ENCODE results near the gene BANK1.

Gene BANK1

GRCh38 chr4:102114118-102114630 is 323.6 kb downstream of the BANK1 start:
- H2BK120ac ChIP-seq (ENCODE audit: low read depth, low read length) = no peak overlapping the region
- no peaks in the 10 kb centered on the region for H3K36me3 ChIP-seq (ENCODE audit: control insufficient read depth in 1 of 2, insufficient read depth in 2 of 2, low read depth in 1 of 2, low read length in 2 of 2)
- WGBS = 84% methylated on average over 3 of the region's 3 CpGs

GRCh38 chr4:102116121-102116520 is 325.6 kb downstream of the BANK1 start:
- no peak overlapping the region for H2BK12ac ChIP-seq (ENCODE audit: low read length in 2 of 2)
- WGBS = 100% methylated on average over 2 of the region's 3 CpGs
- H3K36me3 ChIP-seq (ENCODE audit: control insufficient read depth in 1 of 2, insufficient read depth in 2 of 2, low read depth in 1 of 2, low read length in 2 of 2) = no peaks in the 10 kb centered on the region
- H3K27ac ChIP-seq (ENCODE audit: low read length, poor library complexity, severe bottlenecking) = no peak overlapping the region
- no peak overlapping the region for H3K23ac ChIP-seq (ENCODE audit: low read length in 2 of 2)
- H2BK5ac ChIP-seq (ENCODE audit: low read depth, low read length, poor library complexity, severe bottlenecking) = no peak overlapping the region
- H3K9me3 ChIP-seq (ENCODE audit: control insufficient read depth, low read length) = peaks cover 14% of the 10 kb centered on the region
- H4K8ac ChIP-seq (ENCODE audit: low read length) = no peak overlapping the region
- no peak overlapping the region for H3K14ac ChIP-seq (ENCODE audit: low read length in 2 of 2)
- H3K9ac ChIP-seq (ENCODE audit: low read length) = no peak overlapping the region
- no peak overlapping the region for H2BK120ac ChIP-seq (ENCODE audit: low read depth, low read length)
- no peak overlapping the region for H2AK5ac ChIP-seq (ENCODE audit: low read length, severe bottlenecking)
- H3K4me3 ChIP-seq (ENCODE audit: insufficient read depth in 1 of 2, low read depth in 1 of 2, low read length in 2 of 2) = no peak overlapping the region
- no peak overlapping the region for H2AFZ ChIP-seq (ENCODE audit: low read depth, low read length)
- no peaks in the 10 kb centered on the region for H3K79me1 ChIP-seq (replicated peaks; ENCODE audit: low read length, poor library complexity, severe bottlenecking)
- H3K4me2 ChIP-seq (ENCODE audit: low read length, poor library complexity, severe bottlenecking) = no peak overlapping the region
- H3K27me3 ChIP-seq (ENCODE audit: control insufficient read depth in 1 of 2, insufficient read depth in 1 of 2, low read length in 2 of 2) = no peaks in the 10 kb centered on the region
- H3K18ac ChIP-seq (ENCODE audit: low read depth in 1 of 2, low read length in 2 of 2) = no peak overlapping the region
- no peaks in the 10 kb centered on the region for H3K4me1 ChIP-seq (ENCODE audit: control insufficient read depth, insufficient read depth, low read depth, low read length)
- DNase-seq = no peak
- H3K4ac ChIP-seq (ENCODE audit: low read depth in 1 of 2, low read length in 2 of 2) = no peak overlapping the region
- no peak overlapping the region for H2BK15ac ChIP-seq (ENCODE audit: low read depth, poor library complexity, severe bottlenecking)
- H4K91ac ChIP-seq (ENCODE audit: low read length) = no peak overlapping the region

More at GRCh38 chr4:102114118-102114630, 323.6 kb downstream of the BANK1 start:
- peaks cover 7% of the 10 kb centered on the region for H3K9me3 ChIP-seq (ENCODE audit: control insufficient read depth, low read length)
- H3K4me3 ChIP-seq (ENCODE audit: insufficient read depth in 1 of 2, low read depth in 1 of 2, low read length in 2 of 2) = no peak overlapping the region
- H2BK15ac ChIP-seq (ENCODE audit: low read depth, poor library complexity, severe bottlenecking) = no peak overlapping the region
- no peak overlapping the region for H4K91ac ChIP-seq (ENCODE audit: low read length)
- H3K18ac ChIP-seq (ENCODE audit: low read depth in 1 of 2, low read length in 2 of 2) = no peak overlapping the region
- H3K27ac ChIP-seq (ENCODE audit: low read length, poor library complexity, severe bottlenecking) = no peak overlapping the region
- H4K8ac ChIP-seq (ENCODE audit: low read length) = no peak overlapping the region
- H3K14ac ChIP-seq (ENCODE audit: low read length in 2 of 2) = no peak overlapping the region
- no peak overlapping the region for H2BK5ac ChIP-seq (ENCODE audit: low read depth, low read length, poor library complexity, severe bottlenecking)
- no peaks in the 10 kb centered on the region for H3K79me1 ChIP-seq (replicated peaks; ENCODE audit: low read length, poor library complexity, severe bottlenecking)
- H3K4me2 ChIP-seq (ENCODE audit: low read length, poor library complexity, severe bottlenecking) = no peak overlapping the region
- no peak overlapping the region for H3K4ac ChIP-seq (ENCODE audit: low read depth in 1 of 2, low read length in 2 of 2)
- no peak for DNase-seq
- no peaks in the 10 kb centered on the region for H3K27me3 ChIP-seq (ENCODE audit: control insufficient read depth in 1 of 2, insufficient read depth in 1 of 2, low read length in 2 of 2)
- no peak overlapping the region for H2AFZ ChIP-seq (ENCODE audit: low read depth, low read length)
- H2AK5ac ChIP-seq (ENCODE audit: low read length, severe bottlenecking) = no peak overlapping the region
- H3K9ac ChIP-seq (ENCODE audit: low read length) = no peak overlapping the region
- H3K4me1 ChIP-seq (ENCODE audit: control insufficient read depth, insufficient read depth, low read depth, low read length) = no peaks in the 10 kb centered on the region
- H3K23ac ChIP-seq (ENCODE audit: low read length in 2 of 2) = no peak overlapping the region
- H2BK12ac ChIP-seq (ENCODE audit: low read length in 2 of 2) = no peak overlapping the region

- H2BK12ac ChIP-seq (ENCODE audit: low read length in 2 of 2) = no peak overlapping the region
- no peak overlapping the region for H3K14ac ChIP-seq (ENCODE audit: low read length in 2 of 2)
- H3K9ac ChIP-seq (ENCODE audit: low read length) = no peak overlapping the region
- H3K4me3 ChIP-seq (ENCODE audit: insufficient read depth in 1 of 2, low read depth in 1 of 2, low read length in 2 of 2) = no peak overlapping the region
- no peak overlapping the region for H3K23ac ChIP-seq (ENCODE audit: low read length in 2 of 2)
- no peak overlapping the region for H2BK15ac ChIP-seq (ENCODE audit: low read depth, poor library complexity, severe bottlenecking)
- no peak overlapping the region for H3K27ac ChIP-seq (ENCODE audit: low read length, poor library complexity, severe bottlenecking)
- no peak overlapping the region for H4K91ac ChIP-seq (ENCODE audit: low read length)
- H3K36me3 ChIP-seq (ENCODE audit: control insufficient read depth in 1 of 2, insufficient read depth in 2 of 2, low read depth in 1 of 2, low read length in 2 of 2) = no peaks in the 10 kb centered on the region
- DNase-seq = no peak
- H3K4me2 ChIP-seq (ENCODE audit: low read length, poor library complexity, severe bottlenecking) = no peak overlapping the region
- H3K79me1 ChIP-seq (replicated peaks; ENCODE audit: low read length, poor library complexity, severe bottlenecking) = no peaks in the 10 kb centered on the region
- H2AFZ ChIP-seq (ENCODE audit: low read depth, low read length) = no peak overlapping the region
- H2BK120ac ChIP-seq (ENCODE audit: low read depth, low read length) = no peak overlapping the region
- peaks cover 23% of the 10 kb centered on the region for H3K9me3 ChIP-seq (ENCODE audit: control insufficient read depth, low read length)
- H3K27me3 ChIP-seq (ENCODE audit: control insufficient read depth in 1 of 2, insufficient read depth in 1 of 2, low read length in 2 of 2) = no peaks in the 10 kb centered on the region
- no peak overlapping the region for H2BK5ac ChIP-seq (ENCODE audit: low read depth, low read length, poor library complexity, severe bottlenecking)
- H4K8ac ChIP-seq (ENCODE audit: low read length) = no peak overlapping the region
- no peaks in the 10 kb centered on the region for H3K4me1 ChIP-seq (ENCODE audit: control insufficient read depth, insufficient read depth, low read depth, low read length)
- H3K18ac ChIP-seq (ENCODE audit: low read depth in 1 of 2, low read length in 2 of 2) = no peak overlapping the region
- no peak overlapping the region for H2AK5ac ChIP-seq (ENCODE audit: low read length, severe bottlenecking)
- H3K4ac ChIP-seq (ENCODE audit: low read depth in 1 of 2, low read length in 2 of 2) = no peak overlapping the region
Observed at GRCh38 chr4:102120846-102121245, 330.3 kb downstream of the BANK1 start.

All from mesenchymal stem cell (in vitro differentiated cells and primary cell).